Stimulated activated CD8-positive, alpha-beta memory T cell treated with anti-CD3 and anti-CD28 coated beads, Interleukin-7, amount 100 ng/mL, for 48 hours (primary cell): ENCODE measurements around the gene PIP4K2A.

ENCODE experiments used
- DNase-seq, 2 donors: peaks; one replicate each; pipeline ENCODE4 v3.0.0-alpha.2; 2020; ENCODE audit warnings: low read depth in 1 of 2; ENCODE audit errors: extremely low read depth in 1 of 2

The PIP4K2A gene

DNA sequence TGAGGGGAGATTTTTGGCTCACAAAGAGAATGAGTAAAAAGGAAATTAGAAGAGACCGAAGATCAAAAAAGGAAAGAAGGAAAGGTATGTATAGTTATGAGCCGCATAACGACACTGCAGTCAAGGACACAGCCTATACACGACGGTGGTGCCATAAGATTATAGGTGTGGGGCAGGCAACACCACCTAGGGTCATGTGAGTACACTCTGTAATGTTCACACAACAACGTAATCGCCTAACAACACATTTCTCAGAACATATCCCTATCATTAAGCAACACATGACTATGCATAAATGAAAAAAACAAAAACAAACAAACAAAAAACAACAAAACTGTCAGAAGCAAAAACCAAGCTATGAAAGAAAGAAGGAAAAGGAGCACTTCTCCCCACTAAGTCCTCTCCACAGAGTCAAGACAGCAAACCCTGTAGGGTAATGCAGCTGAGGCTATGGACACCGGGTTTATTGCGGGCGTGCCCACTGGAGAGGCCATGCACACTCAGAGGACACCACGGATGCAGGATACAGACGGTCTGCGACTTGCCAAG lies 45.1 kb downstream of the PIP4K2A start:
- DNase-seq = no peak

DNA sequence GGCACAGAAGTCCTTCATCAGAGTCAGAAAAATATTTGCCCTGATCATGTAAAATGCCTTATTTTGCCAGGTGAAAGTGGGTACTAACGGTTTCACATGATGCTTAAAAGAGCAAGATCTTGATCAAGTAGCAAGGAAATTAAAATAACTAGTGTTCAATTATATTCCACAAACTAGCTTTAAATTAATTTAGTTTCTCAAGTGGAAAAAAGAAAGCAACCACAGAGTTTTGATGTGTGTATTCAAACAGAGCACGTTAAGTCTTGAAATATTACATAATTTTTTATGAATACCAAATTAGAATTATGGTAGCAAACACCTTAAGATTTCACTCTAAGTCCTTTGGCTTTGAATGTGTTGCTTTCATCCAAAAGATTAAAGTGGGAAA lies 47.3 kb downstream of the PIP4K2A start:
- DNase-seq = no peak

DNA sequence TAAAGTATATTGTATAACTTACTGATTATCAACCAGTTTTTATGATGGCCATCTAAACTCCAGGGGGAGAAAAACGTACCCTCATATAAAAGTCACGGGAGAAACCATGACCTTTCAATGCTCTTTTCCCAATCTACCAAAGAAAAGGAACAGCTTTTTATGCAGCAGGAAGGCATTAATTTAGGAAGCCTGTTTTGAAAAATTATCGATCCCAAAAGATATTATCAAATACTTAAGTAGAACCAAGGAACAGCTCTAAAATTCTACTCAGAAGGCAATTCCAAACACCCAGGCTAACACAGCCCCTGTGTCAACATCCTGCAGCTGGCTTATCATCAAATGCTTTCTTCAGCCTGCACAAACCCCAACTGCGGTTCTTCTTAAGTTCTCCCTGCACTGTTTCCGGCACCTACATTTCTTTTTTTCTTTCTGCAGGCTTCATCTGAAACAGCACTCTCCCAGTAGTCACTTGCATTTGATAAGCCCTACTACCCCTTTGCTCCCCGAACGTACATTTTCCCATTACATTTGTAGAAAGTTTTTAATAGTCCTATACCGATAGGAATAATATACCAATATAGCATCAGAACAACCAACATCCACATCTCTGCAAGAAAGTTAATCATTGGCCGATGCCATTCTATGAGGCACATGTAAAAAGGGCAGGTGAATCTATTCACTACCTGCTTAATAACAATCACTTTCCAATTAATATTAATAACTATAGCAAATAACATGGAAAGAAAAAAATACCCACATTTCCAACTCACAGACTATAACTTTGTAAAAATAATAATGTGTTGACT lies 47.9 kb downstream of the PIP4K2A start:
- peak in 1 of 2 donors; percentile 41 for DNase-seq

DNA sequence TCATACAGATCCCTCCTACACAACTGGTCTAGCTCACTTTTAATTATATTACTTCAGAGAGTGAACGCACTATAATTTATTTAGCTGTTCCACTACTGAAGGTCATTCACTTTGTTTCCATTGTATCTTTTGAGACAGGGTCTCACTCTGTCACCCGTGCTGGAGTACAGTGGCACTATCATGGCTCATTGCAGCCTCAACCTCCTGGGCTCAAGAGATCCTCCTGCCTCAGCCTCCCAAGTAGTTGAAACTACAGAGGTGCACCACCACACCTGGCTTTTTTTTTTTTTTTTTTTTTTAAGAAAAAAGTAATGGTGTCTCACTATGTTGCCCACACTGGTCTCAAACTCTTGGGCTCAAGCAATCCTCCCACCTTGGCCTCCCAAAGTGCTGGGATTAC lies 49.0 kb downstream of the PIP4K2A start:
- DNase-seq = no peak

DNA sequence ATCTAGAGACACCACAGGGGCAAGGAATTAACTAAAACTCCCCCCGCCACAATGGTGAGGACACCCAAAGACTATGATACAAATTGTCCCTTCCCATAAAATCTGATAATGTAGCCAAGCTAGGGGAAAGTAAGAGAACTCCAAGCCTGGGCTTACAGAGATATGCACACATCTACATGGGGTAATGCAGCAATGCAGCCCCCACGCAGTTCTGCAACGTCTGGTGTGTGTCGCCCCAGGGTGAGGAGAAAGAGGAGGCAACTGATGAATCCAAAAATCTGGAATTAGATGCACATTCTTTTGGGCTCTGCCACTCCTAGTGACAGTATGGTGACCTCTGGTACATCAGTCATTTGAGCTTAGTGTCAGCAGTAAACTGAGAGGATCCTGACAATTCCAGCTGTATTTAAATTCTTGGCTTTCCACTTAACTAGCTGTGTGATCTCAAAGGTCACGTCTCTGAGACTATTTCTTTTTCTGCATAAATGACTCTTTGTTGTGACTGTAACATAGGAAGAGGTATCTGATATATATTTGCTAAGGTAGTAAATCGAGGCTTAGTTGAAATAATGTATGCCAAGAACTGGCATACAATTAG lies 51.5 kb downstream of the PIP4K2A start:
- no peak for DNase-seq

DNA sequence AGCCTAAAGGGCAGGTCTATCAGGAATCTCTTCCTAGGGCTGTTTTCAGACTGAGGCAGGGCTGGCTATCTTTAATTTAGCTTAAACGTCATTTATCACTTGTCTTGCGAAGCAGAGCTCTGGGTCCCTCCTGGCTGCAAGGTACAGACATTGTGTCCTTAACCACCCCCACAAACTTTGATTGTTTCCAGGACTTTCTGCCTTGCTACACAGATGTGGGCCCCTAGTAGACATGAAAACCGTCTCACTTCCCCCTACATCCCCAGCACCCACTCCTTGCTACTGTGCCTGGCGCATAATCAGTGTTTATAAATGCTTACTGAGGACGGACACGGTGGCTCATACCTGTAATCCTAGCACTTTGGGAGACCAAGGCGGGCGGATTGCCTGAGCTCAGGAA lies 54.5 kb downstream of the PIP4K2A start:
- DNase-seq = no peak

DNA sequence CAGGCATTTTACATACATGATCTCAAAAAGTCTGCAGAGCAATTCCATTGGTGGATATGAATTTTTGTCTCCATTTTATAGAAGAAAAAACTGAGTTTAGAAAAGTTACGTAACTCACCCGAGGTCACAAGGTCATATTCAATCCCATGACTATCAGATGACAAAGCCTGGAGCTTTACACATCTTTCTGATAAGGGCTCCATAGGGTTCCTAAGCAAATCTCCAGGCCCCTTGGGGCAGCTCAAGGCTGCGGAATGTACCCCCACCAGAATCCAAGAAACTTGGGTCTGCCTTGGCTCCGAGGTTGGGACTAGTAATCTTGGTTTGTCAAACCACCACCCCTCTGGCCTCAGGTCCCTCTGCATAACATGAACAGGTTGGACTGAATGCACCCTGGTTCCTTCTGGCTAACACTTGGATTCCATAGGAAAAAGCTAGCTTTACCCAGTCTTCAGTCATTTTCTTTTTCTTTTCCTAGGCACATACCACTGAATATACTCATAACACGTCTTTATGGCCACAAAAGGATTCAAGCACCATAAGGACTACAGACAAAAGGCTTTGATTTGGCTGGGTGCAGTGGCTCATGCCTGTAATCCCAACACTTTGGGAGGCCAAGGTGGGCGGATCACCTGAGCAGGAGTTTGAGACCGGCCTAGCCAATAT lies 55.5 kb downstream of the PIP4K2A start:
- no peak for DNase-seq

DNA sequence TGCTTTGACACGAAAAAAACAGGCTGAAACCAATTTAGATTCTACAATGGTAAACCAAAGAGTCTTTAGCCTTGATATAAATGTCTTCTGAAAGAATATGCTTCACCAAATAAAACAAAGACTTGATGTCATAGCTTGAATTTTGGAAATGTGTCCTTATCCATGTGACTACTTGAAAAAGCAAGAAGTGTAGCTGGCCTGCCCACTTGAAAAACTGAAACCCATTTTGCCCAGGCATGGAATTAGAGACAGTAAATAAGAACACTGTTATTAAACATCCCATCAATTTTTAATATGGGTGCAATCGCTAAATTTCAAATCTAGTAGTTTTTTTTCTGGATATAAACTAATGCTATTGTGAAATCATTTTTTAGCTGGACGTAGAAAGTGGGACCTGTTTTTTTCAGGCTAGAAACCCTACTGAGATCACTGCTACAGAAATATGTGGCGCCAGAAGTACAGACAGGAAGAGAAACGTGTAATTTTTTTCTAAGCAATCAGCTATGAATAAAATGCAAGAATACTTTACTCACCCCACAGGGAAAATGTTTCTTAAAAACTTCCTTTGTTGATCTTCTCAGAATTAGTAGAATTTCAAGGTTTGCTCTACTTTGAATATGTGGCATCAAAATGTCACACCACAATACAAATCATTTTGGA lies 56.7 kb downstream of the PIP4K2A start:
- no peak for DNase-seq

DNA sequence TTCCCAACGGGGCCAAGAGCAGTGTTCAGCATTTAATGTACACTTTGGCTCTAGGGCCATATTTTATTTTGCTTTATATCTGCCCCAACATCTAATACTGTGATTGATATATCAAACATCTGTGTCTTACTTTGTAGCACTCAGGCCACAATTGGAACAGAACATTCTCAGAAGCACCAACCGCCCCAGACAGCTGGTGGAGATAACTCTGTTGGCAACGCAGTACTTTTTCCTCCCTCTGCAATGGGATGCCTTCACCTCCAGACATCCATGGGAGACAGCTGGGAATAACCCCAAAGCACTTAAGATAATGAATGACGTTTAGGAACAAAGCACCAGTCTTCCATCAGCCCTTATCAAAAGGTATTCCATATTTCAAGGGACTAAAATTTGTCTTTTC lies 57.4 kb downstream of the PIP4K2A start:
- DNase-seq = no peak

DNA sequence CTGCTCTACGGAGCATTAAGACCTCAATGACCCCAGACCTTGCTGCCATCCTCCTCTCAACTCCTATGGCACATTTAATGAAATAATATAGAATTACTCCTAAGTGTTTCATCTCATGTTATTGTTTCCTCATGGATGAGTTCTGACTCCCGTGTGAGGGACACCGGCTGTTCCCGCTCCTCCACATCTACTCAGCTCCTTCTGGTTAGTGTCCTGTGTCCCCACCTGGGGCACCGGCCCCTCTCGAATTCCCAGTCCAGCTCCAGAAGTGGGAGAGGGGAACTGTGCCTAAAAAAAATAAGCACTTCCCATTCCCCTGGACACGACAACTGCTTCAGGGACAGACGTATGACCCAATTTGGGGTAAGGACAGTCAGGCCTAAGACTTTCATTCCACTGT lies 58.3 kb downstream of the PIP4K2A start:
- no peak for DNase-seq

DNA sequence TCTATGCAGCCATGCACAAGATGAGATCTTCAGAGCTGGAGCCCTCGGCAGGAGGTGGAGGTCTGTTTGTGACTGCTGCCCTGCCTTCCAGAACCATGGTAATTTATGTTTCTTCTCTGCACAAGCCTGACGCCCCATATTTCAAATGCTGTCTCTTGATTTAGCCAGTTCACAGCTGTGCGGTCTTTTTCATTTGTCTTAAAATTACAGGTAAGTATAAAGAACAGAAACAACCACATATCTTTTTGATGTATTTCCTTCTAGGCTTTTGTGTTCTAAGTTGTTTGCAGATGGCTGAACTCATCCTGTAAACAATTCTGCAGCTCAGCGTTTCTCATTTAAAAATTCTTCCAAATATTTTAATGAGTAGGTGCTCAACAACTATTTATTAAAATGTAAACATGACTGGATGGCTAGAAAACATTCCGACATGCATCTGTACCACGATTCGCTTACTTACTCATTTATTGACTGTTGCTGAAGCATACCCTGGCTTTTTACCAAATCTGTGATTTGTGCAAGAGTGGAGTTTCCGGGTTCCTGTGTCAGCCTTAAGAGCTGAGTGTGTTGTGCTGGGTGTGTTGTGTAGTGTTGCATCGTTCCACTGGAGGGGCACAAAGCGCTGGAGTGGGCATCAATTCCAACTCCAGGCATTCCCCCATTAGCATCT lies 58.9 kb downstream of the PIP4K2A start:
- DNase-seq = peak in 1 of 2 donors; percentile 31

DNA sequence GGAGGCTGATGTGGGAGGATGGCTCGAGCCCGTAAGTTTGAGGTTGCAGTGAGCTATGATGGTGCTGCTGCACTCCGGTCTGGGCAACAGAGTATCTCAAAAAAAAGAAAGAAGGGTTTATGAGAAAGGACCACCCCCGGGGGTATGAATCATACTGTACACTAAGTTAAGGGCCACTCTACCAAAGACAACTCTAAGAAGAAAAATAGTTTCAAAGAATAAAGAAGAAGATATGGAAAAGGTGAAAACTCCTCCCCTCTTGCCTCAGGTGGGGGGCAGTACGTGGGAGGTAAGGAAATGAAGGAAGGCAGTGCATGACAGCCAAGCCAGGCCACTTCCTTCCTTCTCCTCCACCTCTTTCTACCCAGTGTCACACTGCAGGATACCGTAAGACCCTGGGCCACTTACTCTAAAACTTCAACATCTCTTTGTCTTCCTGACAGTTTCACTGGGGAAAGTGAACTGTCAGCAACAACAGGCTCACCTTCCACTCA lies 61.3 kb downstream of the PIP4K2A start:
- DNase-seq = peak in 1 of 2 donors; percentile 48

DNA sequence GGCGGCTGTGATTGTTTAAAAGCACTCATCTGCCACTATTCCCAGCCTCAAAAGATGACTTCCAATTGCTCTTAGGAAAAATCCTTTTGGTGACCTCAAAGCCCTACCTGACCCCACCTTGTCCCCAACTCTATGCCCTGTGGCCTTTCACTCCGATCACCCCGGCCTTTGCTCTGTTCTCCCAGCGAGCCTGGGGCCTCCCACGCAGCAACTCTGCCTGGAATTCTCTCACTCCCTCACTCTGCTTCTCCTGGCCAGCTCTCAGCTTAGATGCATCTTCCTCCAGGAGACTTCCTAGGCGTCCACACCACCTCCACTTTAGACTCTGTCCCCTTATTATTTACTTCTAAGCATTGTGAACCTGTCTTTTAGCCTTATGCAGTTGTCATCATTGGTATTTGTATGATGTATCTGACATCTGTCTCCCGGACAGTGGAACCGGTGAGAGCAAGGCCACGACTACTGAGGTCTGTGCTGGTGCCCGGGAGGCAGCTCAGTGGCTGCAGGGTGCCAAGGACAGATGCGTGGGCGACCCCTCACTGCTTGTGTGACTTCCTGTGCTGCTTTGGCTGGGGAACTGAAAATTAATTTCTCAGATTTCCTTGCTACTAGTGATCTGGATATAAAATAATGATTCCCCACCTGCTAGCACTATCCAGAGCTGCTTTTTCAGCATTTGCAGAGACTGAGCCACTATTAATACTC lies 63.0 kb downstream of the PIP4K2A start:
- DNase-seq = peak in 1 of 2 donors; percentile 53

DNA sequence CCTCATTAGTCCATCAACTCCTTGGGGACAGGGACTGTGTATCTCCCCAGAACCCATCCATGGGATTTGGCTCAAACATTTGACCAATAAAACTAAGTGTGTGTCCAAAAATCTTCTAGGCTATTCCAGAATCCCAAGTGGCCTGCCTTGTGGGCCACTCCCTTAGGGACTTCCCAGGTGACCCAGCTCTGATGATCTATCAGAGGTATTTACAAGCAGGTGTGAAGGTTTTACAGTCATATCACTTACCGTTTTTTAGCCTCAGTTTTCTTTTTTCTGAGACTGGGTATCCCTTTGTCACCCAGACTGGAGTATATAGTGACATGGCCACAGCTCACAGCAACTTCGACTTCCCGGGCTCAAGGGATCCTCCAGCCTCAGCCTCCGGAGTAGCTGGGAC lies 64.4 kb downstream of the PIP4K2A start:
- DNase-seq = no peak

DNA sequence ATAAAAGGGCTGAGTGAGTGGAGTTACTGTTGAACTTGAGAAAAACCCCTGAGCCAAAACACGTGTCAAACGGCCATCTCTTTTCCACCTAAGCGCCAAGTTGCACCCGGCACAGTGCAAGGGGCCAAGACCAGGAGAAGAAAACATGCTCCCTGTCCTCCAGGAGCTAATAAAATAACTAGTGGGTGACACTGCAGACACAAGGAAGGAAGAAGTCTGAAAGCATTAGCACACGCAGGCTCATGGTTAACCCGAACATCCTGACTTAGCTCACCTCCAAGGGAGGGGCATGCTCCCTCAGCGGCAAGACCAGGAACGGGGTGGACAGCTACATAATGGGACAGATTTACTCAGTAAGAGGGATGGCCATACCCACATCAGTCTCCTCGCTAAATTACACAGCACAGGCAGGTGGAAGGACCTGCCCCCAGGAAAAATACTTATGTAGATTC lies 65.0 kb downstream of the PIP4K2A start:
- peak in 1 of 2 donors; percentile 34 for DNase-seq

DNA sequence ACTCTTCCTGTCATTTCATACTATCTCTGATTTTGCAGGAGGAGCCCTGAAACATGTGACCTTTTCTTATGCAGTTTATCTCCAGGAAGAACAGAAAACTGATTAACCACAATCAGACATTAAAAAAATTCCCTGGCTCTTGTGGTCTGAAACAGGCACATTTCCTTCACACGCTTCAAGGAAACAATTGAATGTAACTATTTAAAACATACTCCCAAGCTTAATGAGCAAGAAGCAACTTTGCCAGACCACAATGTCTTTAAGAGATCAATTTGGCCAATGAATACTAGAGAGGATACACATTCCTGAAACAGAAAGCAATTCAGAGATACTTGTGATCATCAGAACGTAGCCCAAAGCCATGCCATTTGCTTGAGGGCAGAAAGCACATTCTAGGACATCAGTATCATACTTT lies 65.8 kb downstream of the PIP4K2A start:
- DNase-seq = no peak

DNA sequence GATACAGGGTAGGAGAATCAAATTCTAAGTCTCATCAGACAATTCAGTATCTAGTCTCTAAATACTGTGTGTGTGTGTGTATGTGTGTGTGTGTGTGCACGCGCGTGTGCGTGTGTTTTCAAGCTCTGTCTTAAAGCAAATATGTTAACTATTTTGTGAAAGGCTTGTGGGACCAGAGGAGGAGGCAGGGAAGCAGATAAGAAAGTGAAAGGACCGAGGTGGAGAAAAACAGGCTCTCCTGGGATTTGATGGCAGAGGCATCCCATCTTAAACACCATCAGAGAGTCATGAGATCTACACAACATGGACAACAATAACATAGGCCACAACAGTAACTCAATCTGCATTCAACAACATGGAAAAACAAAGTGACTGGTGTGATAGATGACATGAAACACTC lies 67.1 kb downstream of the PIP4K2A start:
- DNase-seq = no peak

DNA sequence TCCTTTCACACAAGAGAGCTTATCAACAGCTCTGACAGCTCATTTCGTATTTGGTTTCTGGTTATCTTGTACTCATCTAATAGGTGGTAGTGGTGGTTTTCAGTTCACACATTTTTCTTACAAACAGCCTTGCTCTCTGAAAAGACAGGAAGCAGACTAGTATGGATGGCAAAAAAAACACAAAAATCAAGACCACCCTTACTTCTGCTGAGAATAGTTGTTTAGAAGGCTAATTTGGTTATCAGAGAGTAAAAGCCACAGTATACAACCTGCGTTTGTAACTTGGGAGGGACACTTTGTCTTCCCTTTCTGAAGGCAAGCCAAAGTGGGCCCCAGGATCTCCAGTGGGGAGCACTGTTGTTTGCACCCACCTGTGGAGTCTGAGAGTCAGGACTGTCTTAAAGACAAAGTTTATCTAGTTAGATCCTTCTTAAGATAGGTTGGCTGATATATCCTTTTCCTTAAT lies 68.0 kb downstream of the PIP4K2A start:
- DNase-seq = no peak

DNA sequence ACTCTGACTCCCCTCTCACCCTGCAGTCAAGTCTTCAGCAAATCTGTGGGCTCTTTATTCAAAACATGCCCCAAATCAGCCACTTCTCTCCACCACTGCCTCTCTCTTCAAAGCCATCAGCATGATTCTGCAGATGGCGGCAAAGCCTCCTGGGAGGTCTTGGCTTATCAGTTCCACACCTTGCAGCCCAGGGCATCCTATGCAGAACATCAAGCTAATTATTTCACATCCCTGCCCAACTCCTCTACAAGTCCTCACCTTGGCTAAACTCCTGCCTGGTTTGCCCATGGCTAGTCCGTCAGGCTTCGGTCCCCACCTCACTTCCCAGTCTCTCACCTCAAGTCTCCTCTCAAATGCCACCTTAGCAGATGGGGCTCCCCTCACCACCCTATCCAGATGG lies 70.2 kb downstream of the PIP4K2A start:
- DNase-seq = no peak

DNA sequence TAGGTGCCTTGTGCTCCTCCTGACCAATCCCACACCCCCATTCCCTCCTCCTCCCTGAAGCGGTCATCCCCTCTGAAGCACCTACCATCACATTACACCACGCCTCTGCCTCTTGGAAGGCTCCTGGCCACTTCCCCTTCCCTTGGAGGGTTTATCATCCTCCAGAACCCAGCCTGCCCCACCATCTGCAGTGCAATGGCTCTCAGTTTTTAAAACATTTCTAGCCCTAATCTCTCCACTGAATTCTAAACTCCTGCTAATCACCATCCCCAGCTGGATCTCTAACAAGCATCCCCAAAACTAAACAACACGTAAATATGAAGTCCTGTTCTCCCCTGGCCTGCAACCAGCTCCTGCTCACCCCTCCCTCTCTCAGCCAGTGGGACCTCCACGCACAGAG lies 70.6 kb downstream of the PIP4K2A start:
- DNase-seq = no peak
